Testis (tissue), 3 donors: ENCODE results near the gene ARHGEF16. TPM values are rescaled to one million over a fixed set of nuclear protein-coding genes. Genes with fewer than 3 reads are reported as not detected.

Experiments
- DNase-seq: peaks from one replicate; pipeline ENCODE4 v3.0.0-alpha.2; 2019
- H3K27ac ChIP-seq, 2 donors: fragments of 200-600 bp; sonication (generic); one replicate each; pipeline ENCODE4 v1.5.1; 2019
- H3K27me3 ChIP-seq: fragments of 200-600 bp; sonication (generic); one replicate; pipeline ENCODE4 v1.5.1; 2019
- H3K36me3 ChIP-seq: fragments of 200-600 bp; sonication (generic); one replicate; pipeline ENCODE4 v1.5.1; 2017; ENCODE audit warnings: low read depth; ENCODE audit errors: missing control alignments
- H3K4me1 ChIP-seq: fragments of 200-600 bp; sonication (generic); one replicate; pipeline ENCODE4 v1.5.1; 2019
- H3K4me3 ChIP-seq, 2 donors: fragments of 200-600 bp; sonication (generic); one replicate each; pipeline ENCODE4 v1.5.1; 2017 to 2019
- H3K9me3 ChIP-seq: fragments of 200-600 bp; sonication (generic); one replicate; pipeline ENCODE4 v1.5.1; 2017
- CTCF ChIP-seq, 3 experiments: fragments of 450-650 bp in 2 of 3; fragments of 200-600 bp in 1 of 3; sonication (generic) in 1 of 3; IDR thresholded peaks; one replicate each; pipeline ENCODE4 v1.5.1; 2016 to 2019; ENCODE audit warnings: antibody characterized with exemption in 3 of 3, mild to moderate bottlenecking in 2 of 3, moderate library complexity in 1 of 3
- POLR2A ChIP-seq: fragments of 450-650 bp; IDR thresholded peaks from one replicate; pipeline ENCODE4 v1.6.1; 2017; ENCODE audit warnings: antibody characterized with exemption, mild to moderate bottlenecking, moderate library complexity
- WGBS, 2 donors: methylation state at CpG; one replicate each; pipeline ENCODE4 v1.1.5; 2018; 5-methylcytosine and 5-hydroxymethylcytosine counted together
- intact Hi-C: fragments of 100-400 bp; cut with DNase I; formaldehyde crosslinking; loops from one replicate; pipeline ENCODE4 v1.15.1; 2023; ENCODE audit warnings: low total_unique reads
- polyA plus RNA-seq: library from polyadenylated mRNA; stranded (reverse); fragments of 350-450 nt; fragmentation: Illumina TruSeq; extraction: RNeasy Lipid Tissue Mini Kit (QIAGEN cat#74804); gene quantifications from one replicate; pipeline ENCODE4 v1.2.3, GENCODE V29; 2014; ENCODE audit warnings: low read depth, low replicate concordance; ENCODE audit not compliant: insufficient read depth
- total RNA-seq, 2 donors: library from RNA; depleted of rRNA; stranded (reverse); fragments of >200 nt; gene quantifications; one replicate each; pipeline ENCODE4 v1.2.3, GENCODE V29; 2016

Gene ARHGEF16
- total and polyA plus RNA-seq, 3 donors from 2014 or later = 5.7 to 25.7 (median 17.1) TPM

DNA sequence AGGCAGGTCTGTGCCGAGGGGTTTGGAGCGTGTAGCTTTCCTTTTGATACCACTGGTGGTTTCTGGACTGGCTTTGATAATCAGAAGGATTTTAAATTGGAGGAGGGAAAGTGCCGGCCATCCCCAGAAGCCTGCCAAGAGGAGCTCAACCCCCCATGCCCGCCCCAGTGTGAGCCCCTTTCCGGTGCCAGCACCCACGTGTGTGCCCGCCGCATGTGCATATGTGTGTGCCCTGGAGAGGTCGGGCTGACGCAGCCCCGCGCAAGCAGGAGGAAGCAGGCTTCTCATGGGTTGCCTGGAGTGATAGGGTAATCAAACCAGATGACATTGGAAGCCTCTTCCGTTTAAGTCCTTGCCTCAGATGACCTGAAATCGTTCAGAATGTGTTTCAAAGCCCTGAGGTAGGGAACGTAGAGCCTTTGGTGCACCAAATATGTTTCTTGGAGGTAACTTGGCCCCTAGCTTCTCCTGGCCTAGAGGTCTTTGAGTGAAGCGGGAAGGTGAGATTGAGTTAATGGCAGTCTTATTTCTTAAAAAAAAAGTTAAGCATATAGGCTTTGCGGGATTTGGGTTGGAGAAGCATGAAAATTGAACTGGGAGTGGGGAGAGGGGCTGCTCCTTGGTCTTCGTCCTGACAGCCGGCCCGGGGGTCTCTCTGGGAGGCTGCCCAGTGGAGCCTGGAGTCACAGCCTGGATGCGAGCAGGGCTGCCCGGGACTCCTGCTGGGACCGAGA lies 34.1 kb upstream of the ARHGEF16 start:
- WGBS, 2 donors = 92 to 94% methylated on average over 23 of the region's 23 CpGs
- Histone ChIP-seq H3K9me3 (no peaks in the 10 kb centered on the region), H3K36me3 (no peaks in the 10 kb centered on the region), H3K4me3 (no peak overlapping the region), H3K4me1 (peaks cover 11% of the 10 kb centered on the region), H3K27me3 (no peaks in the 10 kb centered on the region), H3K27ac (no peak overlapping the region)
- DNase-seq = no peak
- intact Hi-C loops = loop anchor here (5.0 kb wide), 1 partner anchor 408 kb away; no protein-coding TSS in a partner anchor
- TF ChIP-seq POLR2A = no peak
- no peak for TF ChIP-seq CTCF (IDR thresholded peaks at IDR 0.05)

GRCh38 chr1:3422638-3423037 lies 31.8 kb upstream of the ARHGEF16 start:
- Histone ChIP-seq H3K4me1 (peaks cover 11% of the 10 kb centered on the region), H3K36me3 (no peaks in the 10 kb centered on the region), H3K27ac (no peak overlapping the region), H3K27me3 (no peaks in the 10 kb centered on the region), H3K4me3 (no peak overlapping the region), H3K9me3 (no peaks in the 10 kb centered on the region)
- TF ChIP-seq POLR2A (no peak), CTCF (IDR thresholded peaks at IDR 0.05) (no peak)
- no peak for DNase-seq
- intact Hi-C loops = loop anchor here (5.0 kb wide), 1 partner anchor 410 kb away; no protein-coding TSS in a partner anchor
- WGBS, 2 donors = 89 to 92% methylated on average over 8 to 14 of the region's 14 CpGs

DNA sequence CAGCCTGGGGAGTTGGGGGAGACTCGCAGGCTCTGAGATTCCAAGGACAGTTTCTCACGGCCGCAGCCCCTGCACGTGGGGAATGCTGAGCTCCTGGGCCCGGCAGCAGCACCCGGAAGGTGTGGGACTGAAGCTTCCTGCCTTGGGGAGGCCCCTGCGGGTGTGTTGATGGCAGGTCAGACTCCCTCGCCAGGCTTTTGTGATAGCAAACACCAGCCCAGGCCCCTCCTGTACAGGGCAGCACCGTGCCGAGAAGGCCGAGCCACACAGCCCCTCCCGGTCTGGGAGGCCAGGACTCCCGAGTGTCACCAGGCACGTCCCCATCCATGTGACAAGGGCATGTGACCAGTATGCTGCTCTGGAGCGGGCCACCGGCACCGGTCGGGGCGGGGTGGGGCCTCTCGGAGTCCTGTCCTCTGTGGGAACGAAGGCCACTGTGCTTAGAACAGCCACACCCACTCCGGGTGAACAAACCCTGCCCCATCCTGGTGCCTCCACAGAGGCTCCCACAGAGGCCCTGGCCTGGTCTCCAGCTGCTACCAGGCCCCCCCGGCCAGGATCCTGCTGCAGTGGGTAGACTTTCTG lies 31.1 kb upstream of the ARHGEF16 start:
- peak; percentile 66 for DNase-seq
- intact Hi-C loops = loop anchor here (5.0 kb wide), 1 partner anchor 411 kb away; no protein-coding TSS in a partner anchor
- 53 to 100% methylated on average over 1 to 23 of the region's 23 CpGs for WGBS, 2 donors
- Histone ChIP-seq H3K27ac (no peak overlapping the region), H3K36me3 (no peaks in the 10 kb centered on the region), H3K4me3 (no peak overlapping the region), H3K4me1 (peaks cover 11% of the 10 kb centered on the region), H3K9me3 (no peaks in the 10 kb centered on the region), H3K27me3 (no peaks in the 10 kb centered on the region)
- TF ChIP-seq POLR2A (no peak), CTCF (IDR thresholded peaks at IDR 0.05) (no peak)

- Histone ChIP-seq H3K9me3 (no peaks in the 10 kb centered on the region), H3K4me3 (no peak overlapping the region), H3K27me3 (no peaks in the 10 kb centered on the region), H3K36me3 (no peaks in the 10 kb centered on the region), H3K4me1 (peaks cover 11% of the 10 kb centered on the region), H3K27ac (no peak overlapping the region)
- DNase-seq = no peak
- TF ChIP-seq CTCF (IDR thresholded peaks at IDR 0.05) (no peak), POLR2A (no peak)
- 70 to 76% methylated on average over 25 to 28 of the region's 28 CpGs for WGBS, 2 donors
- intact Hi-C loops = loop anchor here (5.0 kb wide), 1 partner anchor 412 kb away; no protein-coding TSS in a partner anchor
Observed at GRCh38 chr1:3423896-3424611, 30.4 kb upstream of the ARHGEF16 start.
